Amygdala (tissue), 56 donors: ENCODE data around the gene TMEM53.
A peak's percentile ranks its signal among the peaks of the same experiment; 100 is the strongest.

Experiments
- DNase-seq, 56 donors: peaks; one replicate each; lab custom pipeline; 2025; lab: John Stamatoyannopoulos, UW

The TMEM53 gene

DNA sequence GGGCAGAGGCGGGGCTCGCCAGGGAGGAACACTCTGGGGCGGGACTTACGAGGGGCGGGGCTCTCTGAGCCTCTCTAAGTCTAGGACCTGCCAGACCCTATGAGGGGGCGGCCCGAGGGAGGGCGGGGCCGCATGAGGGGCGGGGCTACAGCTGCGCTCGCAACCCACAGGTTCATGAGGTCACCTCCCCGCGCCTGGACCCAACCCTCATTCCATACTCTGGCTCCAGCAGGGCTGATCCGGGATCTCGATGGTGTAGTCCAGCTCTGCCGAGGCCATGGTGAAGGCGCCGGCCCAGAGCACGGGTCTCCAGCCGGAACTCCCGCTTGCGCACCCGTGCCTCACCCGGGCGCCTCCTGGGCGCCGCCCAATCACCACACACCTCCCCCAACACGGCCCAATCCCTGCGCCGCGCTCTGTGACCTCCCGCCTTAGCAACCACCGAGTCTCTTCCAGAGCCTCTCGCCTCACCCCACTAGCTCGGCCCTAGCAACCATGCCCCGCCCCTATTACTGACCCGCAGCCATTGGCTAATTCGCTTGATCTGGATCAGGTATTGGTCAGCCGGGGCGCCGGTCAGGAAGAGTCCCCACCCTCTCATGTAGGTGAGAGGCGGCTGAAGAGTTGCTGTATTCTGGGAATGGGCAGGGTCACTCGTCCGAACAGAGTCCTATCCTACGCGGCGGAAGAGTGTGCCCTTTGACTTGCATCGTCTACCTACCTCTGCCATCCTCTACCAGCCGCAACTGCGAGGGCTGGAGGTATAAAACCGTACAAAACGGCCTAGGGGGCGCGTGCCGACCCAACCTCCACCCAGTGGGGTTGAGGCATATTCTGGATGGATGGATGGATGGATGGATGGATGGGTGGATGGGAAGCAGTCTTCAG, at the start of gene TMEM53, which contains the start of gene ARMH1:
Gene TMEM53 (minus strand): TSS at position 369 of the 888 bp plus-strand sequence. CDS start 90 bp downstream, at position 279.
Gene ARMH1 (plus strand): TSS at position 602 of the 888 bp plus-strand sequence. CDS start 14,984 bp downstream, outside the sequence.
- DNase-seq, result peak; percentile 47 to 99 (median 98)

DNA sequence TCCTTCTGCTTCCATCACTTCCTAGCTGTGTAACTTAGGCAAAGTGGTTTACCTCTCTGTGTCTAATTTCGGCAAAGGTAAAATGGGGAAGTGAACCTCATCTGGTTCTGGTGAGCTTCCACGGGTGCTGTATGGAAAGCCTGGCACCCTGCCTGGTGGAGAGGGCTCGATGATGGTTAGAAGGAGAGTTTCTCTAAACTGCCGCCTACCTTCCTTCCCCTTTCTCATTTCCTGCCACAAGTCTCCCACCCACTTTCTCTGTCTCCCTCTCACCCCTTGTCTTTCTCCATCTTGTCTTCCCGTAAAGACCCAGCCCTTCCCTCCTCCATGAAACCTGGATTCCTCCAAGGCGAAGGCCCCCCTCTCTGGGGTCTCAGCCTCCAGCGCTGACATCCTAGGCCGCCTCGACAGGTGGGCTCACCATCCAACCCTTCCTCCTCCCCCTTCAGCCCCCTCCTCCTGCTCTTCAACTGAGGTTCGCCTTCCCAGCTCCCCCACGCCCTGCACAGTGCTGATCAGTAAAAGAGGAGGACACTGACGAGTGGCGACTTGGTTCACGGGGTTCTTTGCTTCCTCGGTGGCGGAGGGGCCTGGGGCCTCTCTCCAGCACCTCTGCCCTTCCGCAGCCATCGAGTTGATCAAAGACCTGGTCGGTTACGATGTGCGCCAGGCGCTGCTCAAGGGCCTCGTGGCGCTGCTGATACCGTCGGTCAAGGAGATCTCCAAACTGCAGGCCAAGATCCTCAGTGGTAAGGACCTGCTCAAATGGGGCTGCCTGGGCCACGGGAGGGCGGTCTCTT, 49.4 kb upstream of the TMEM53 start:
- DNase-seq, result peak in 2 of 56 donors; percentile 12

DNA sequence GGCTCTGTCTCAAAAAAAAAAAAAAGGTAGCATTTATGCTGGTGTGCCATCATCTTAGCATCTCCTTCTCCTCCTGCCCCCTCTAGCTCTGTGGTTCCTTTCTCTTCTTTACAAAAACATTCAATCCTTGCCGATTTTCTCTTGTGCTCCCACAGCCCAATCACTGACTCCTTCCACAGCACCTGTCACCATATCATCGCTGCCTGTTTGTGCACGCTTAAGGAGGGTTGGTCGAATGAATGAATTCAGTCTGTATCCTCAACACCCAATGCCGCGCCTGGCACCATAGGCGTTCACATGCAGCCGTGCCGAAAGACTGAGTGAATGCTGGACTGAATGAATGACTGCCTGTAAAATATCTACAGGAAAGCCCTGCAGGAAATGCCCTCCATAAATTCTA, 48.8 kb upstream of the TMEM53 start:
- DNase-seq, result no peak

DNA sequence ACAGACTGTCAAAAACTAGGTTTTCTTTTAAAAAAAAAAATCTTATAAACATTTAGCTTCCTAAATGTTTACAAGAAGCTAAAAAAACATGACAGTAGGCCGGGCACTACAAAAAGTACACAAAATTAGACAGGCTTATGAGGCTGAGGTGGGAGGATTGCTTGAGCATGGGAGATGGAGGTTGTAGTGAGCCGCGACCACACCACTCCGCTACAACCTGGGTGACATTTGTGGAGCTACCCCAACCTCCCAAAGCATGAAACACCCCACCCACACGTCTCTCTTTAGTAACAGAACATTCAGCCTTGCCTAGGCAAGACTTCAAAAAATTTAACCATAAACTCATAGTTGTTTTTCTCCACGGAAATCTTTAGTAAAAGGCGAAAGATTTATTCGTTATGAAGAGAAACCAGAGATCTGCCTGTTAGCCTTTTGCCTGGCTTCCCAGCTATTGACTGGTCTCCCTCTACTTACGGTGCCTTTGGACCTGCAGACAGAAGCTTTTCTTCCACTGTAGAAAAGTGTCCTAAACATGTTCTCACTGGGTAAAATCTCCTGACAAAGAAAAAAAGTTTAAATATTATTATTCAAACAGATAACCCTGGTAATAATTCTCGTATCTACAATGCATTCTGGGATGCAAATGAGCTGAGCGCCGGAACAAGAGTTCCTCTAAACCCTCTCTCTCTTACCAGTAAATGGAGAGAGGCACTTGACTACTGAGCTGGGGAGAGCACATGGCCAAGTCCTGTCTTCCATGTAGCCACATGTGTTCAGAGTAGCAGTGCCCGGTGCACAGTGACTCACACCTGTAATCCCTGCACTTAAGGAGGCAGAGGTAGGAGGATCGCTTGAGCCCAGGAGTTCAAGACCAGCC, 47.4 kb upstream of the TMEM53 start:
- peak in 11 of 56 donors; percentile 8 to 56 (median 26) for DNase-seq

DNA sequence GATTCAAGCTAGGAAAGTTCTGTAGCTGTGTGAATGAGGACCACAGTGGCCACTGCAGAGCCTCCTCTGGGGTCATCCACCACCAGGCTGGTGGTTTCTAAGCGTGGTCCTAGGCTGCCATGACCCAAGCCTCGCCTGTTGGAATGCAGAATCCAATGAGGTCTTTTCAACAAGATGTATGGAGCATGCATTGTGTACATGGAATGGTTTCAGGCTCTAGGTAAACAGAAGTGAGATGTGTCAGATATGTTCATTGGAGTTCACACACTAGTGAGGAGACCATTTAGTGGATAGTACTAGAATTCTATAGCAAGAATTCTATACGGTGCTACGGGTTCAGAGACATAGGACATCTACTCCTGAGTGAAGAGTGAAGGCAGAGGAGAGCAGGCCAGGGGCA, 46.0 kb upstream of the TMEM53 start:
- DNase-seq, result no peak

DNA sequence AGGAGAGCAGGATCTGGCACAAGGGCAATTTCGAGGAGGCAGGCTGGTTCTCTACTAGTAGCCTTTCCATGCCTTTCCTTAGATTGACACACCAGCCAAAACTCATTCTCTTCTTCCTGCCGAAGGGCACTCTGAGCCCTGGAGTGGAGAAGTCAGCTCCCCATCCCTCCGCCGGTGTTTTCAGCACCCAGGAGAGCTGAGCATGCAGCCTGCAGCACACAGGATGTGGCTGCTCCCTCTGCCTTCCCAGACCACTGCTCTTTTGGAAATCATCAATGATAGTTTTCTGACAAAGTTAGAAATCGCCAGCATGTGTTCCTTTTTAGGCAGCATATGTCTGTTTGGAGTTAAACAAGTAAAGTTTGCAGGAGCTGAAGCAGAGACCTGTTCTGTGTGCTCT, 45.0 kb upstream of the TMEM53 start:
- no peak for DNase-seq

DNA sequence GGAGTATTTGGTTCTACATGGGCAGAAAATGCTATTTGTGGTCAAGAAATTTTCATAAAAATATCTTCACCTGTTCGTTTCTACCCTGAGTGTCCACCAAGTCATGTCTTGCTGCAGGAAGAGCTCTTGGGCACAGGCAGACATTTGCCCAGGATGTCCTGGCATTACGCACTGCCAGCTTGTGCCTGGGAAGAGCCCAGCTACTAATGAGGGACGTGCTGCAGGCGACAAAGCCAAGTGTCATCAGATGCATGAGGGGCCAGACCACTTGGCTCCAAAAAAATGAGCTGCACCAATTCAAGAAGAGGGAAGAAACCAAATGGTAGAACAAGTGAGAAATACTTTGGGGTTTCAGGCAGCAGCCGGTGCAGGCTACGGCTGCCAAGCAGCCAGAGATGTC, 43.8 kb upstream of the TMEM53 start:
- no peak for DNase-seq

DNA sequence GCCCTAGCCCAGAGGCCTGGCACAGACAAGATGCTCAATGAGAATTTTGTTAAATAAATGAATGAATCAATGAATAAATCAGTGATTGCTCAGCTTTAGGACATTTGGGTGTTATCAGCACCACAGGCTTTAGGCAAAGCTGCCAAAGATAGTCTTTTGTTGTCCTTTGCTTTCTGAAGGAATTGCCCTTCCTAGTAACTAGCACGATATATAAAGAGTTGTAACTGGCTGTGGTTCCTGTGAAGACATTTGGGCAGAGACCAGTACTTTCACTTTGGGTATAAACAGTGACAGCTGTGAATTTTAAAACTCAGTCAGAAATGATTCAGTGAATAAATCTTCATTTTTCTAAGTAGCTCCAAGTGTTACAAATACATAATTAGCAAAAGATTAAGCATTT, 43.4 kb upstream of the TMEM53 start:
- DNase-seq, result no peak

DNA sequence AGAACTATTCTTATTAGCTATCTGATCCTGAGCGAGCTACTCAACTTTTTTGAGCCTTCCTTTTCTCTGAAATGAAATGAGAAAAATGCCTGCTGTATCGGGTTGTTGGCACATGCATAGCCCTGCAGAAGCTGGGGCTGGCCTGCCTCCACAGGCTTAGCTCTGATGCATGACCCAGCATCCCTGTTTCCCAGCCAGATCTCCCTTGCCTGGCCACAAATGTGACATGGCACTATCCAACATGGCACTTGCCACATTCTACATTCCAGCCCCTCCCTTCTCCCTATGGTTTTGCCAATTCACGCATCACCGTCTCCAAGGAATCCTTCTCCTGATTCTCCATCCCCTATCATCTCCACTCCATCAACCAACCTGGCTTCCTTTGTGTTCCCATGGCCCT, 42.9 kb upstream of the TMEM53 start:
- no peak for DNase-seq

DNA sequence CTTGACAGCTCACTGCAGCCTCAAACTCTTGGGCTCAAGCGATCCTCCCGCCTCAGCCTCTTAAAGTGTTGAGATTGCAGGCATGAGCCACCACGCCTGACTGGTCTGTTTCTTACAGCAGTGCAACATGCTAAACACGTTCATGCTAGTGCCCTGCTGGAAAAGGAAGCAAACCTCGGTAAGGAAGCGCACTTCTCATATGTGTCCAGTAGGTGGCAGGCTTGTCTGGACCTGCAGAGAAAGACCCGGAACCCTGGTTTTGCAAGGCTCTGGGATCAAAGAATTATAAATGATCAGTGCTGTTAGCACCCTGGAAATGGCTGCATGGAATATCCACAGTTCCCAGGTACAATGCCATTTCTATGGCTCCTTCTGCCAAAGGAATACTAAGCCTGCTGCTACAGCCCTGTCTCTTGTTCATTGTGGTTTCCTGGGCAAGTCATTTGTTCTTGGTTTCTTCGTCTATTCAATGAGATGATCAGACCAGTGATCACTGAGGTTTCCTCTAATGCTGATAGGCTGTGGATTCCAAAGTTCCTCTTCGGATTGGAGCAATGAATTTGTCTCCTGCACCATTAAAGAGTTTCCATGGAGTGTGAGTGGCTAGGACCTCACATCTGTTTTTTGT, 40.8 kb upstream of the TMEM53 start:
- peak in 46 of 56 donors; percentile 6 to 82 (median 38) for DNase-seq

DNA sequence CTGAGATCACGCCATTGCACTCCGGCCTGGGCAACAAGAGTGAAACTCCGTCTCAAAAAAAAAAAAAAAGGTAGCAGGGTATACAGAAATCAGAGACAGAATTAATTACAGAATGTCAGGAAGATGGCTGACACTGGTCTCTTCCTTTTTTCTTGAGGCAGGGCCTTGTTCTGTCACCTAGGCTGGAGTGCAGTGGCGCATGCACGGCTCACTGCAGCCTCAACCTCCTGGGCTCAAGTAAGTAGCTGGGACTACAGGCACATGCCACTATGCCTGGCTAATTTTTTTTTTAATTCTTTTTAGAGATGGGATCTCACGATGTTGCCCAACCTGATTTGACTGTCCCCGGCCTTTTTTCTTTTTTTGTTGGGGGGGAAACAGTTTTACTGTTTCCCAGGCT, 40.3 kb upstream of the TMEM53 start:
- DNase-seq, result no peak

DNA sequence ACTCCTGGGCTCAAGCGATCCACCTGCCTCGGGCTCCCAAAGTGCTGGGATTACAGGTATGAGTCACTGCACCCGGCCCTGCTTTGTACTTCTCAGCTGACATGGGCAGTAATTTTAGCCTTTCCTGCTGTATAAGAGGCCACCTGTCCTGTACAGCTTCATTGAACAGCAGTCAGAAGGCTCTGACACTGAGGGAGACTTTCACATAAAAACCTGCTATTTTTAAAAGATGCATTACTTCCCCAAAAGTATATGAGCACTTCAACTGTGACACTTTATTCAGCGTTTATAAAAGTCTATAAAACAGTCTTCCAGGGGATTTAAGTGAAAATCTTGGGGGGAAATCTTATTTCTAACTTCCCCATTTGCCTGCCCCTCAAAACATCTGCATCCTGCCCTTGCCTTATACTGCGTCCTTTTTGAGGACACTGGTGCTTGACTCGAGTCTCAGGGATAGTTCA, 39.1 kb upstream of the TMEM53 start:
- no peak for DNase-seq

DNA sequence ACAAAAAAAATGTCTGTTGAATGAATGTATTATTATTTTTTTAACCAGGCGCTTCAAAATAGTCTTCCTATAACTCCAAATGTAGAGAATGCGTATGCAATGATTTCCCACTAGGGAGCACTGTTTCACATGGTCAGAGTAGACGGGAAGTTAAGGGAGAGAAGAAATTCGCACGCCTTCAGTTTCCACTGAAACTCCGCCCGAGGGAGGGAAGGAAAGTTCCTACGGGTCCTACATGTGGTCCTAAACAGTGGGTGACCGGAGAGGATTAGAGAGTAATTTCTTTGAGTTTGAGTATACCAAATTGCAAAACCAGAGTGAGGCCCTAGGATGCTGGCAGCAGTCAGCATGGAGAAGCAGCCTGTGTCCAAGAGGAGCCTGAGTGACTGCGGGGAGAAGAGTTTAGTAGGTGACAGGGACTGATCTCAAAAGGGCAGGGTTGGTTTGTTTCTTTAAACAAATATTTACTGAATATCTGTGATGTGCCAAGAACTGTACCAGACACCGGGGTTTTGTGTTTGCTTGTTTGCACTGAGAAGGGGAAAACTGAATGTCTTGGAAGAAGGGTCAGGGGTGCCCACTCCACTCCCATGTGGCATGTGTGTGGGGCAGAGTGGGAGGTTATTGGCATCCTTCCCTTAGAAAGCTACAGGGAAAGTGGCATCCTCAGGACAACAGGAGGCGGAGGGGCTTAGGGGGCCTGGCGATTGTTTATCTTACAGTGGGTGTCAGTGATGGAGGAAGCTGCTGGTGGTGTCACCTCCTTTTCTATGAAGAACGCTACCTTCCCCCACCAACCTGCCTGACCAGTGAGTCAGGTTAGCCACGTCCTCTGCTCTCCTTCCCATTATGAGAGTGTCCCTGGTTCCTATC, 33.9 kb upstream of the TMEM53 start:
- peak in 4 of 56 donors; percentile 6 to 51 (median 16) for DNase-seq

DNA sequence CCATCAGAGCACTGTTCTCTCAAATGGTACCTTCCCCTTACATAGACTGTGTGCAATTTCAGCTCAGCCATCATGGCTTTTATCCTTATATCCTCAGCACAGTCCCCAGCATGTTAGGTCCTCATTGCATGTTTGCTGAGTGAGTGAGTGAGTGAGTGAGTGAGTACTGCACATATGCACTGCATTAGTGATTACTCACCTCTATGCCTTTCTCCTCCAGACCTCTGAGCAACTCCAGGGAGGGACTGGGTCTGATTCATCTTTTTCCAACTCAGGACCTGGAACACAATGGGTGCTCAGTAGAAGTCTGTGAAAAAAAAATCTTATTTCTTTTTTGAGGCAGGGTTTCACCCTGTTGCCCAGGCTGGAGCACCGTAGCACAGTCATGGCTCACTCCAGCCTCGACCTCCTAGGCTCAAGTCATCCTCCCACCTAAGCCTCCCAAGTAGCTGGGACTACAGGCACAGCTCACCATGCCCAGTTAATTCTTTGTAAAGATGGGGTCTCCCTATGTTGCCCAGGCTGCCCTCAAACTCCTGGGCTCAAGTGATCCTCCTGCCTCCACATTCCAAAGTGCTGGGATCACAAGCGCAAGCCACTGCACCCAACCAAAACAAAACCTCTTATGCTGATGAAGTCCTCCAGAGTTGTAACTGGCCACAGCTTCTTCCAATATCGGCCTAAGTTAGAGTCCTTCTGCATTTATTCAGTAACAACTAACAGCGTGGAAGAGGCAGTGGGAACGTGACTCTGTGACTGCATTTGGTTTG, 33.0 kb upstream of the TMEM53 start:
- DNase-seq, result no peak

DNA sequence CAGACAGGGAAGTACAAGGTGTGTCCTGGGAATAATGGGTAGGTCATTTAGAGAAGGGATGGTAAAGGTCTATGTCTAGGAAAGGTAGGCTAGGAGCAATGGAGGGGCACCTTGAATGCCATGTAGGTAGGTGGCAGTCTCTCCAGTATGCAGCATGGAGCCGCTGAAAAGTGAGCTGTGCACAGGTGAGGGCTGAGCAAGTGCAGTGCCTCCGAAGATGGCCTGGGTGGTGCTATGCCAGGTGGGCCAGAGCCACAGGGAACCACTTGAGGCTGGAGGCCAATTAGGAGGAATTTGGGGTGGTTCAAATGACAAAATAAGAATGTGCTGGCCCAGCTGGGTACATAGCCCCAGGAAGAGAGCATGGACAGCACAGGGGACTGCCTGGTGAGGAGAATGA, 31.7 kb upstream of the TMEM53 start:
- no peak for DNase-seq

DNA sequence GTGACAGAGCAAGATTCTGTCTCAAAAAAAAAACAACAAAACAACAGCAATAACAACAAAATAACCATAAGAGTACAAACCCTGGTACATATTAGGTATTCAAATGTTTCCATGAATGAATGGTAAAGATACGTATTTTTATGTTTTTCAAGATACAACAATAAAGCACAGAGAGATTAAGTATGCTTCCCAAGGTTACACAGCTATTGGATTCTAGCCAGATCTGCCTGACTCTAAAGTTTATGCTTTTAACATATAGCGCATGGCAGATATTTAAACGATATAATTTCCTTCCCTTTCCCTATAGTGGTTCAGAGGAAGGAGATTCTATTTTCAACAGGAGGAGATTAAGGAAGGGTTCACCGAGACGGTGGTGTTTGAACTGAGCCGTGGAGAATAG, 31.2 kb upstream of the TMEM53 start:
- DNase-seq, result no peak

DNA sequence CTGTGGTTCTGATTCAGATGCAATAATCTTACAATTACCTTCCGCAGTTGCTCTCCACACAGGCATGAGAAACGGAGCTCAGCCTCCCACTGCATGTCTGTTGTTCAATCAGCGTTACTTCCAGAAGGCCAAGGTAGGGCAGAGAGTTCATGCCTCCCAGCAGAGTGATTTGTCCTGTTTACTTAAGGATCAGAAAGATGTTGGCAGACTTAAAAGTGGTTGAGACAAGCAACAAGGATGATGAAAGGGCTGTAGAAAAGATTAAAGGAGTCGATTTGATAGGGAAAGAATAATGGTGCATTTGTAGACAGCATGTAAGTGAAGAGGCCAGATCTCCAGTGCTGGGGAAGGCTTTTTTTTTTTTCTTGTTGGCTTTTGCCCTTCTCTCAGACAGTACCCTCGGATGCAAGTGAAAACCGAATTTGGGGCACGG, 26.9 kb upstream of the TMEM53 start:
- DNase-seq, result no peak

DNA sequence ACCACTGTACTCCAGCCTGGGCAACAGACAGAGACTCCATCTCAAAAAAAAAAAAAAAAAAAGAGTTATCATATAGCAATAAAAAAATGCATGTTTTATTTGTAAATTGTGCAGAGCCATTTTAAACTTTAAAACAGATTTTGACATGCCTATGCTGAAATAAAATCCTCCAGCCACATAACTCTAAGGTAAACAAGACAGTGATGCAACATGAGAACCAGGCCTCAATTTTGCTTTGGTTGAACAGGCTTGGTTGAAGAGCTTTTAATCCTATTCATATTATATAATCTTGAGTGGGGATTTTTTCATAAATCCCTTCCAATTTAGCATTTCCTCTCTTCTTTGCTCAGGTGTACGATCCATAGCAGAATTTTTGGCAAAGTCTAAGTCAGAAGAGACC, 26.3 kb upstream of the TMEM53 start:
- DNase-seq, result no peak
